GM03348 (cell line): ENCODE data around the gene CAP2.
"Not testable (repeated sequence)": the region's sequence is repeated elsewhere in the genome, so short reads cannot be mapped to it uniquely, and the experiment has no call there.

Experiments
- DNase-seq: peaks from one replicate; pipeline ENCODE4 v3.0.0; 2012; ENCODE audit warnings: low spot score

Gene CAP2

DNA sequence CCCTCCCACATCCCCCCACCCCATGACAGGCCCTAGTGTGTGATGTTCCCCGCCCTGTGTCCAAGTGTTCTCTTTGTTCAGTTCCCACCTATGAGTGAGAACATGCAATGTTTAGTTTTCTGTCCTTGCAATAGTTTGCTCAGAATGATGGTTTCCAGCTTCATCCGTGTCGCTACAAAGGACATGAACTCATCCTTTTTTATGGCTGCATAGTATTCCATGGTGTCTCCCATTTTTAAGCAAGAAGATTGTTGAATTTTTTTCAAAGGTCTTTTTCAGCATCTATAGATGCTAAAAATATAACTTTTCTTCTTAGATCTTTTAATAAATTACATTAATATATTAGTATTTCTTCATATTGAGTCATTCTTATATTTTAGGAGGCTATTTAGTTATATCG is 47.4 kb downstream of the CAP2 start:
- not testable (repeated sequence) for DNase-seq

DNA sequence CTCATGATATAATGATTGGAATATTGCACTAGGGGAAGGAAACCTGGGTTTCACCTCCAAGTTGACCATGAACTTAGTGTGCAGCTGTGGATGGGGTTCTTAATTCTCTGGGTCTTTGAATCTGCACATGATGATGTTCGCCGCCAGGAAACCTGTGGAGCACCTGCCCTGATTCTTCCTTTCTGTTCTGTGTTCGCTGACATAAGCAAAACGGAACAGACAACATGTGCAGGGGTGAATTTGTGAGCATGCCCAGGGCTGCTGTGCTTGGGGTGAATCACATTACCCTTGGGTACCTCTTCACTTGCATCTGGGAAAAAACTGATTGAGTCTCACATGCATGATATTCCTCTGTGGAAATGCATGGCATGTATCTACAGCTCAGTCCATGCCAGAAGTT is 48.8 kb downstream of the CAP2 start:
- no peak for DNase-seq

GRCh38 chr6:17446713-17447112 is 53.3 kb downstream of the CAP2 start:
- DNase-seq = no peak

DNA sequence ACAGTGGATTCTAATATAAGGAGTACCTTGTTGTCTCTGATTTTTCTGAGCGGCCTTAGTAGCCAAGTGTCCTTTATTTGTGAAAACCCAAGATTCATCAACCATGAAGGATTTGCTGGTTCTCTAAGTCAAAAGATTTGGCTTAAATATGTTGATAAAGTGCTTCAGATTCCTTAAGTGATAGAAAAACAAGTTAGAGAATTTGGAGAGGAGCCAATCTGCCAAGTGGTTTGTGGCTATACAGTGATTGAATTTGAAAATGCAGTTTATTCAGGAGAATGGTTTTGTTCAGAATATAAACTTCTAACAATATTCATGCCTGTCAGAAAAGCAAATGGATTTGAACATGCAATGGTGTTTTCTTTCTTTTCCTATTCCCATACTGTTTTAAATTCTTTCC is 54.8 kb downstream of the CAP2 start:
- DNase-seq = no peak

DNA sequence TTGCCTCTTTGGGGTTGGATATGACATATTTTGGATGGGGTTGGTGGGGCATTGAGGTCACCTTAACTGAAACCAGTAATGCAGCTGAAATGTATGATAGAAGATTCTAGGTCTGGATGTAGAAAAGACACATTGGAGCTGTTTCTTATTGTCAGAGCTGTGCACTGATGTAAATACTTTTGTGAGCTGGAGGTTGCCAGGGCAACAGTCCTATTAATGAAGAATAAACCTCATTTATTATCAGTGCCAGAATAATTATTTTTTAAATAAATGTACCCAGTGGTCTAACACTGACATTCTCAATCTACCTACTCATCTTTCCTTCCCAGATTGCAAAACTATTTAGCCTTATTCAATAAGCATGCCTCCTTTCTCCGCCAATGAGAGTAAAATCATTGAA is 57.0 kb downstream of the CAP2 start:
- DNase-seq = no peak

- DNase-seq = no peak
Measured at GRCh38 chr6:17450832-17451231, 57.4 kb downstream of the CAP2 start.

DNA sequence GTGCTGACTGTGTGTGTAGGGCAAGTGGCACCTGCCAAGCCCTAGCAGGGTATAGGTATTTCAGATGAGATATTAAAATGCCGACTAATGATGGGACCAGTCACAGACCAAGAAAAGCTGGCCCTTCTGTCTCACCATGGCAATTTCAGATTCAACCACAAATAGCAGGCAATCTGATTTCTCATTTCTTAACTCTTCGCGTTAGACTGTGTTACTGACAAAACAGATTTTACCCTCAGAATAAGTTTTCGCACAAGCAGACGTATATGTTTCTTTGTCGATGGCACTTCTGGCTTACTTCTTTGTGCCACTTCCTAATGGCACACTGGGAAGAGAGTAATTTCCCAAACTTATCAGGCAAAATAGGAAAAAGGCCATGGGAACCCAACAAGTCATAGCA is 58.7 kb downstream of the CAP2 start:
- no peak for DNase-seq

DNA sequence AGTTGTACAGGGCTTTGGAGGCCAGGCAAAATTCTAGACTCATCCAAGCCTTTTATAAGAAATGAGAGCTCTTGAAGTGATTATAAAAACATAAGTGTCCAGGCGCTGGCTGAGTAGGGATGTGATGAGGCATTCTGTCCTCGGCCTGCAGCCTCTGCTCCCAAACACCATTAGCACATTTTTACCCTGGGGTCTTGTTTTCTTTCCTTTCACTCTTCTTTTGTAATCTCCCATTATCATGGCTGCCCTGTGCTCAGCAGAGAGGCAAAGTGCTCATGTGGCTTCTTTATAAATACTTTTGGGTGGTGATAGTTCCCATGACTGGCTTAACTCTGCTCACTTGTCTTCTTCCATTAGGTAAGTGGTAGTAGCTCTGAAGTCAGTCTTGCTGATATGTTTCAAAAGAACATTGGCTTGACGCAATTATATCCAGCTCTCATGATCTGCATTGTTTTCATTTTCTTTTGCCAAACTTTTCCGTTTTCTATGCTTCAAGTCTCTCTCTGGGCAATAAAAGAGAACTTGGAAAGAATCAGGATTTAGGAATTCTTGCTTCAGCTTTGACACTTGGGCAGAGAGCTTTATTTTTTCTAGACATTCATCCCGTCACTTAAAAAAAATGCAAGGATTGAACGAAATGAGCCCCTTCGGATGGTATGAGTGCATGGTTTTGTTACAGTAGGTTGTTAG is 61.1 kb downstream of the CAP2 start:
- peak; percentile 65 for DNase-seq

GRCh38 chr6:17455919-17456318 is 62.5 kb downstream of the CAP2 start:
- DNase-seq = no peak

DNA sequence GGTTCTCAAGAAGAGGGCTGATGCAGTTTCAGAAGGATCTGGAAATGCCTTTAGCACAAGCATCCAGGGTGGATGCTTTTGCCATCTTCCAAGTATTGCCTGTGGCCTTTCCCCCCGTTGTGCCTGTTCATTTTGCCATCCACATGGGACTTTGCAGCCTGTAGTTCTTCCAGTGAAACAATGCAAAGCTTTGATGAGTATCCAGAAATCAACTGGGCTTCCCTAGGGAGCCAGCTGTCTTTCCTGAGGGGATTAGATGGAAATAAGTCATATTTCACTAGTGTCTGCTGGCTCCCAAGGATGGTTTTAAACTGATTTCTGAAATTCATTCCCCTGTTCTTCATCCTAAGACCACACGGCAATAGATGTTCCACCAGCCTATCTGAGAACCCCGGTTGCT is 63.3 kb downstream of the CAP2 start:
- no peak for DNase-seq

DNA sequence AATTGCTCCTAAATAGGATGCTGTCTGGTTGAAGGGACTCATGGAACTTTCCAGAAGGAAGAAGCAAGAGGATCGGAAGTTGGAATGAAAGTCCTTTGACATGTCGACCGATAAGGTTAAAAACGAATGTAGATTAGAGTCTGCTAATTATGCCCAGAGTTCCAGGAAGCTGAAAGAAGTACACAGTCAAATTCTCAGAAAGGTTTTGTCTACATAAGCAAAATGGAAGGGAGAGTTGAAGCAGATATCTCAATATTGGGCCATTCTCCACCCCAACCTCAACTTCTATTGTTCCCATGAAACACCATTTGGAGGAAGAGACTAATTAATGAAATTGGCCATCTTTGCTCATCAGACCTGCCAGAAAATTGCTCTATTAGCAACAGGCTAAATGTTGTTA is 64.0 kb downstream of the CAP2 start:
- no peak for DNase-seq

- no peak for DNase-seq
Measured at GRCh38 chr6:17457956-17458355, 64.6 kb downstream of the CAP2 start.

DNA sequence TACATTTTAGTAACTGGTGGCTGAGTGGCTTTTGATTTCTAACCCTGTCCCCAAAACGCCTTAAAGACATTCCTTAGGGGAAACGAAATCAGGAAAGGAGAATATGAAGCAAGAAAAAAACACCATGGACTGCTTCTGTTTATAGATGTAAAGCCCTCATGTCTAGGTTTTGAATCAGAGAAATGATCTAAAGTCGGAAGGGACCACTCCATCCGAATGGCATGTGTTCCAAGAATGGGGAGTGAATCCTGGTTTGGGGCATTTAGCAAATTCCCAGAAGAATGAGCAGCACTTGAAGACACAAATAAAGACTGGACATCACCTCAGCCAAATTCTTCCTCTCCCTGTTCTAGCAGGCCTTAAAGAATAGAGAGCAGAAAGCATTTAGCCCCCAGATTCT is 65.6 kb downstream of the CAP2 start:
- DNase-seq = no peak

DNA sequence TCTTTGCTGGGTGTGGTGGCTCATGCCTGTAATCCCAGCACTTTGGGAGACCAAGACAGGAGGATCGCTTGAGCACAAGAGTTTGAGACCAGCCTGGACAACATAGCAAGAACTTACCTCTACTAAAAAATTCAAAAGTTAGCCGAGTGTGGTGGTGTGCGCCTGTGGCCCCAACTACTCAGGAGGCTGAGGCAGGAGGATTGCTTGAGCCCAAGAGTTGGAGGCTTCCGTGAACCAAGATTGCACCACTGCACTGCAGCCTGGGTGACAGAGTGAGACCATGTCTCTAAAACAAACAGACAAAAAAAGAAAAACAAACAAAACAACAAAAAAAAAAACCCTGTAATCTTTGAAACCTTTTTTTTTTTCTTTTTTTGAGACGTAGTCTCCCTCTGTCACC is 67.5 kb downstream of the CAP2 start:
- DNase-seq = no peak

- no peak for DNase-seq
Measured at GRCh38 chr6:17466147-17466546, 72.8 kb downstream of the CAP2 start.

DNA sequence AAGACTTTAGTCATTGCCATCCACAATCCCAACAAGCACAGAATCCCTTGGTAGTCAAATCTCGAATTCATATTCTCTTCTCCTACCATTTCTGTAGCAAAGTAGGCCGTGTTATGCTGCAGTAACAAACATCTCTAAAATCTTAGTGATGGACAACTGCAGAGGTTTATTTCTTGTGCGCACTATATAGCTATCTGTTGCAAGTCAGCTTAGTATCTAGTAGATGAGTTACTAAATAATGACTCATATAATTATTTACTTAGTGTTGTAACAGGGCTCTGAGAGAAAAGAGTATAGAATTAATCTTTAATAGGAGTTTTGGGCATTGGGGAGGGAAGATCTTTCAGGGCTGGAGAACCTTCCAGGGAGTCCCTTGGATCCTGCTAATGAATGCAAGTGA is 73.3 kb downstream of the CAP2 start:
- DNase-seq = no peak

GRCh38 chr6:17469006-17469832 is 75.8 kb downstream of the CAP2 start:
- peak; percentile 45 for DNase-seq

DNA sequence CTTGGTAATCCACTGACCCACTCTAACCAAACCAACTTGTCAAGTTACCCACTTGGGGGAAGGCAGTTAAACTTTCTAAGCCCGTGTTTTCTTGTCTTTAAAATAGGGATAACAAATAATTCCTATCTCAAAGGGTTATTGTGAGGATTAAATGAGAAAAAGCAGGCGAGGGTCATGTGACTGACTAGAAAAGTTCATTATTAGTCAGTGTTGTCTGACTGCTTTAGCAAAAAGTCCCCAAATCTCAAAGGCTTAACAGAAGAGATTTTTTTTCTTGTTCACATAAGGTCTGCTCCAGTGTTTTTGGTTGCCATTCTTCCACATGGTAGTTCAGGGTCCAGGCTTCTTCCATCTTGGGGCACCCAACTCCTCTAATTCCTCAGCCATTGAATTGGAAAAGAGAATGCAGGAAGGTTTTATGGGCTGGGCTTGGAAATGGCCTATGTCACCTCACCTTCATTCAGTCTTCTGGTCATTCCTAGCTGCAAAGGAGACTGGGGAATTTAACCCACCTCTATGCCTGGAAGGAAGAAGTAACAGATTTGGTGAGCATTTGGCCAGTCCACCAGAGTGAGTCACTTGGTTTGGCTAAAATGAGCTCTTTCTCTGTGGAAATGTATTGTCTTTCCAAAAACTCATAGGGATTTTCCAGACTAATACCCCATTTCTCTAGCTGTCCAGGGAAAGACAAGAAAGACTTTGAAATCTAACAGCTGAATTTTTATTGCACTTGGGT is 77.0 kb downstream of the CAP2 start:
- peak; percentile 35 for DNase-seq

GRCh38 chr6:17470938-17471327 is 77.5 kb downstream of the CAP2 start:
- peak; percentile 59 for DNase-seq

DNA sequence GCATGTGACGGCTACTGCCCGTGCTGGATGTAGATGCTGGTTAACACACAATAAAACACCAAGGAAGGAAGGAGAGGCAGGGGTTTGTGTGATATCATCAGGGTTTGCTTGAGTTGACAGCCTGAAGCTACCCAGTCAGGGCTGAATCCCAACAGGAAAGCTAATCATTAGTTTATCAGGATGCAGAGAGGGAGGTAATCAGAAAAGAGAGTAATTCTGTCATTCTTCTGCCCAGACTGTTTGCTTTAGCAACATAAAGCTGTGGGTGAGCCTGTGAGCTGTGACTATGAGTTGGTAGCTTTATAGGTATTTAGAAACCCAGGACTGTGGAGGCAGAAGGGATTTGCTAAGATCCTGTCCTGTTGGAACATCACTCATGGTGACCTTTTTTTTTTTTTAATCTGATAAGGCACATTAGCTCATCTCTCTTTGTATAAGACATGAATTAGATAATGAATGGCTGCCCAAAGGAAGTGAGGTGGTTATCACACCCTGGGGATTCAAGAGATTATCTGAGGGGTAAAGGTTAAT is 79.3 kb downstream of the CAP2 start:
- no peak for DNase-seq

GRCh38 chr6:17473554-17473953 is 80.2 kb downstream of the CAP2 start:
- DNase-seq = no peak

- no peak for DNase-seq
Measured at GRCh38 chr6:17474289-17474688, 80.9 kb downstream of the CAP2 start.
